HepG2 (cell line): ENCODE data around the gene PDK1. TPM values are rescaled to one million over a fixed set of nuclear protein-coding genes. Genes with fewer than 3 reads are reported as not detected.
A peak's percentile ranks its signal among the peaks of the same experiment; 100 is the strongest.

Experiments
- GABPA ChIP-seq, 2 experiments: IDR thresholded peaks; 2 replicates each; pipeline ENCODE4 v1.6.1; 2011 to 2016; ENCODE audit warnings: low read depth in 2 of 2, low read length in 1 of 2, missing biosample characterization in 1 of 2, missing genetic modification characterization in 1 of 2
- HINFP ChIP-seq: sonication (generic); formaldehyde crosslinking; IDR thresholded peaks from 2 replicates; pipeline ENCODE4 v1.4.0; 2020; ENCODE audit warnings: low read depth, mild to moderate bottlenecking, missing genetic modification reagents
- HOXA5 ChIP-seq: sonication (generic); formaldehyde crosslinking; IDR thresholded peaks from 2 replicates; pipeline ENCODE4 v1.4.0; 2020; ENCODE audit warnings: missing genetic modification reagents
- MIER3 ChIP-seq: IDR thresholded peaks from 2 replicates; pipeline ENCODE4 v1.6.1; 2016; ENCODE audit warnings: missing compliant biosample characterization, borderline replicate concordance
- NFE2L2 ChIP-seq: fragments of 150-350 bp; IDR thresholded peaks from 2 replicates; pipeline ENCODE4 v1.6.1; 2014; ENCODE audit warnings: low read length
- NFKBIZ ChIP-seq: IDR thresholded peaks from 2 replicates; pipeline ENCODE4 v1.6.1; 2018; ENCODE audit warnings: missing genetic modification reagents, missing compliant biosample characterization
- NKX3-1 ChIP-seq: sonication (generic); formaldehyde crosslinking; IDR thresholded peaks from 2 replicates; pipeline ENCODE4 v1.5.0; 2020; ENCODE audit warnings: missing genetic modification reagents
- PATZ1 ChIP-seq: sonication (generic); formaldehyde crosslinking; IDR thresholded peaks from 2 replicates; pipeline ENCODE4 v1.4.0; 2020; ENCODE audit warnings: missing genetic modification reagents
- POGK ChIP-seq: sonication (generic); formaldehyde crosslinking; conservative IDR thresholded peaks from 2 replicates; pipeline ENCODE4 v1.8.0; 2022; ENCODE audit warnings: mild to moderate bottlenecking, moderate library complexity, missing genetic modification reagents
- PPARG ChIP-seq: conservative IDR thresholded peaks from 2 replicates; pipeline ENCODE4 v1.6.1; 2016; ENCODE audit warnings: missing biosample characterization, missing genetic modification reagents
- RCOR2 ChIP-seq: IDR thresholded peaks from 2 replicates; pipeline ENCODE4 v1.6.1; 2016; ENCODE audit warnings: missing biosample characterization, missing genetic modification reagents
- RNF2 ChIP-seq: fragments of 450-650 bp; conservative IDR thresholded peaks from 2 replicates; pipeline ENCODE4 v1.6.1; 2016; ENCODE audit warnings: low read depth
- TARDBP ChIP-seq: sonication (generic); formaldehyde crosslinking; IDR thresholded peaks from 2 replicates; pipeline ENCODE4 v1.8.0; 2022; ENCODE audit warnings: mild to moderate bottlenecking, missing genetic modification reagents
- ZFP90 ChIP-seq: sonication (generic); formaldehyde crosslinking; IDR thresholded peaks from 2 replicates; pipeline ENCODE4 v1.8.0; 2022; ENCODE audit warnings: missing genetic modification reagents, mild to moderate bottlenecking, inconsistent platforms, borderline replicate concordance
- ZKSCAN8 ChIP-seq: IDR thresholded peaks from 2 replicates; pipeline ENCODE4 v1.6.1; 2016; ENCODE audit warnings: borderline replicate concordance, missing genetic modification reagents, missing compliant biosample characterization
- ZNF326 ChIP-seq: sonication (generic); formaldehyde crosslinking; IDR thresholded peaks from 2 replicates; pipeline ENCODE4 v1.4.0; 2020; ENCODE audit warnings: missing genetic modification reagents, borderline replicate concordance
- ZNF614 ChIP-seq: IDR thresholded peaks from 2 replicates; pipeline ENCODE4 v1.6.1; 2018; ENCODE audit warnings: missing biosample characterization, missing genetic modification reagents, inconsistent platforms, borderline replicate concordance
- ZNF75D ChIP-seq: sonication (generic); formaldehyde crosslinking; IDR thresholded peaks from 2 replicates; pipeline ENCODE4 v1.8.1; 2023; ENCODE audit warnings: missing genetic modification reagents, mild to moderate bottlenecking, borderline replicate concordance
- polyA plus RNA-seq, 8 experiments: library from polyadenylated mRNA; depleted of rRNA in 3 of 8; stranded (reverse) in 7 of 8; unstranded in 1 of 8; fragments of >200 nt; fragmentation: Illumina TruSeq in 4 of 8; extraction: Trizol in 4 of 8; gene quantifications; 2 replicates each; pipeline versions ENCODE4 v1.2.1 to v1.2.3, GENCODE V29; 2011 to 2016; ENCODE audit warnings: low read depth in 4 of 8, missing spikeins in 1 of 8, mixed read lengths in 1 of 8; ENCODE audit not compliant: insufficient read depth in 1 of 8
- total RNA-seq, 5 experiments: library from RNA; depleted of rRNA; stranded (reverse); fragments of >200 nt; fragmentation: Illumina TruSeq; extraction: Trizol; gene quantifications; 2 replicates each; pipeline ENCODE4 v1.2.3, GENCODE V29; 2016; ENCODE audit warnings: low read depth in 1 of 5
- TF ChIP-seq, protein P1 (sequence below): sonication (generic); formaldehyde crosslinking; IDR thresholded peaks from 2 replicates; pipeline ENCODE4 v1.8.1; 2023; ENCODE audit warnings: mild to moderate bottlenecking, missing genetic modification reagents
- TF ChIP-seq, protein P2 (sequence below): sonication (generic); formaldehyde crosslinking; conservative IDR thresholded peaks from 2 replicates; pipeline ENCODE4 v1.4.0; 2020; ENCODE audit warnings: missing genetic modification reagents
- TF ChIP-seq, protein P3 (sequence below): sonication (generic); formaldehyde crosslinking; IDR thresholded peaks from 2 replicates; pipeline ENCODE4 v1.4.0; 2020; ENCODE audit warnings: missing genetic modification reagents

PDK1 gene
- total and polyA plus RNA-seq, 2 of the 13 experiments (the other 11 are each of a cell fraction or from before 2014, with no cell fraction given) = 11.9 to 96.9 TPM

- TF ChIP-seq ZNF614 (no peak), HOXA5 (no peak), PPARG (CRISPR knock-in tag) (no peak), RCOR2 (peak; percentile 79; the same call in 1 of the 2 replicates), ZKSCAN8 (CRISPR knock-in tag) (no peak), NKX3-1 (CRISPR knock-in tag) (no peak), HINFP (no peak), GABPA (IDR thresholded peaks at IDR 0.05; ENCODE audit: low read depth, low read length) (no peak), GABPA (CRISPR knock-in tag; IDR thresholded peaks at IDR 0.05; ENCODE audit: low read depth) (no peak), NFKBIZ (CRISPR knock-in tag) (no peak), MIER3 (CRISPR knock-in tag) (no peak), TARDBP (CRISPR knock-in tag) (no peak), POGK (CRISPR knock-in tag) (no peak), RNF2 (no peak), NFE2L2 (no peak), PATZ1 (CRISPR knock-in tag) (no peak), ZNF75D (CRISPR knock-in tag) (no peak), ZNF326 (CRISPR knock-in tag) (no peak), ZFP90 (CRISPR knock-in tag) (0 out of 2 replicates have a peak, but pooled peaks have one; percentile 72)
- TF ChIP-seq, protein P1, sequence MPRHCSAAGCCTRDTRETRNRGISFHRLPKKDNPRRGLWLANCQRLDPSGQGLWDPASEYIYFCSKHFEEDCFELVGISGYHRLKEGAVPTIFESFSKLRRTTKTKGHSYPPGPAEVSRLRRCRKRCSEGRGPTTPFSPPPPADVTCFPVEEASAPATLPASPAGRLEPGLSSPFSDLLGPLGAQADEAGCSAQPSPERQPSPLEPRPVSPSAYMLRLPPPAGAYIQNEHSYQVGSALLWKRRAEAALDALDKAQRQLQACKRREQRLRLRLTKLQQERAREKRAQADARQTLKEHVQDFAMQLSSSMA (CRISPR knock-in tag) = no peak
- TF ChIP-seq, protein P2, sequence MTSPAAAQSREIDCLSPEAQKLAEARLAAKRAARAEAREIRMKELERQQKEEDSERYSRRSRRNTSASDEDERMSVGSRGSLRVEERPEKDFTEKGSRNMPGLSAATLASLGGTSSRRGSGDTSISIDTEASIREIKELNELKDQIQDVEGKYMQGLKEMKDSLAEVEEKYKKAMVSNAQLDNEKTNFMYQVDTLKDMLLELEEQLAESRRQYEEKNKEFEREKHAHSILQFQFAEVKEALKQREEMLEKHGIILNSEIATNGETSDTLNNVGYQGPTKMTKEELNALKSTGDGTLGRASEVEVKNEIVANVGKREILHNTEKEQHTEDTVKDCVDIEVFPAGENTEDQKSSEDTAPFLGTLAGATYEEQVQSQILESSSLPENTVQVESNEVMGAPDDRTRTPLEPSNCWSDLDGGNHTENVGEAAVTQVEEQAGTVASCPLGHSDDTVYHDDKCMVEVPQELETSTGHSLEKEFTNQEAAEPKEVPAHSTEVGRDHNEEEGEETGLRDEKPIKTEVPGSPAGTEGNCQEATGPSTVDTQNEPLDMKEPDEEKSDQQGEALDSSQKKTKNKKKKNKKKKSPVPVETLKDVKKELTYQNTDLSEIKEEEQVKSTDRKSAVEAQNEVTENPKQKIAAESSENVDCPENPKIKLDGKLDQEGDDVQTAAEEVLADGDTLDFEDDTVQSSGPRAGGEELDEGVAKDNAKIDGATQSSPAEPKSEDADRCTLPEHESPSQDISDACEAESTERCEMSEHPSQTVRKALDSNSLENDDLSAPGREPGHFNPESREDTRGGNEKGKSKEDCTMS (CRISPR knock-in tag) = no peak
- TF ChIP-seq, protein P3, sequence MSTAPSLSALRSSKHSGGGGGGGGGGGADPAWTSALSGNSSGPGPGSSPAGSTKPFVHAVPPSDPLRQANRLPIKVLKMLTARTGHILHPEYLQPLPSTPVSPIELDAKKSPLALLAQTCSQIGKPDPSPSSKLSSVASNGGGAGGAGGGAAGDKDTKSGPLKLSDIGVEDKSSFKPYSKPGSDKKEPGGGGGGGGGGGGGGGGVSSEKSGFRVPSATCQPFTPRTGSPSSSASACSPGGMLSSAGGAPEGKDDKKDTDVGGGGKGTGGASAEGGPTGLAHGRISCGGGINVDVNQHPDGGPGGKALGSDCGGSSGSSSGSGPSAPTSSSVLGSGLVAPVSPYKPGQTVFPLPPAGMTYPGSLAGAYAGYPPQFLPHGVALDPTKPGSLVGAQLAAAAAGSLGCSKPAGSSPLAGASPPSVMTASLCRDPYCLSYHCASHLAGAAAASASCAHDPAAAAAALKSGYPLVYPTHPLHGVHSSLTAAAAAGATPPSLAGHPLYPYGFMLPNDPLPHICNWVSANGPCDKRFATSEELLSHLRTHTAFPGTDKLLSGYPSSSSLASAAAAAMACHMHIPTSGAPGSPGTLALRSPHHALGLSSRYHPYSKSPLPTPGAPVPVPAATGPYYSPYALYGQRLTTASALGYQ = 0 out of 2 replicates have a peak, but pooled peaks have one; percentile 17
These were observed 693 bp upstream of the PDK1 start (continued) for GRCh38 chr2:172555272-172555521.
